ENCODE results near the gene COG8.

GRCh38 chr16:69364088-69364487, 24.7 kb upstream of the COG8 start:
- no peak for TF ChIP-seq EZH2 (IDR thresholded peaks at IDR 0.05; ENCODE audit: low read depth)
- no peak for TF ChIP-seq CTCF (conservative IDR thresholded peaks at IDR 0.05)
